Measurements from ENCODE around the gene TBL2.

GRCh38 chr7:73602721-73603651 is 24.6 kb upstream of the TBL2 start:
- TF ChIP-seq PATZ1 (CRISPR knock-in tag; IDR thresholded peaks at IDR 0.05; ENCODE audit: borderline replicate concordance): no peak
- TF ChIP-seq OSR1 (CRISPR knock-in tag; IDR thresholded peaks at IDR 0.05): no peak
- TF ChIP-seq ZFP3 (CRISPR knock-in tag; IDR thresholded peaks at IDR 0.05): no peak
